Loucy (cell line): Measurements from ENCODE around the gene PLS1.

Experiments
- CTCF ChIP-seq: fragments of 200-600 bp; sonication (generic); conservative IDR thresholded peaks from 2 replicates; pipeline ENCODE4 v1.5.1; 2014; ENCODE audit warnings: mild to moderate bottlenecking, antibody characterized with exemption, low read length
- EZH2phosphoT487 ChIP-seq: fragments of 200-600 bp; IDR thresholded peaks from 2 replicates; pipeline ENCODE4 v1.6.1; 2018; ENCODE audit warnings: antibody characterized with exemption, mild to moderate bottlenecking, moderate library complexity, borderline replicate concordance

GRCh38 chr3:142614059-142614626 is 17.9 kb downstream of the PLS1 start:
- TF ChIP-seq EZH2phosphoT487 = no peak
- no peak for TF ChIP-seq CTCF
